ENCODE results near the gene CASZ1. TPM values are rescaled to one million over a fixed set of nuclear protein-coding genes. Genes with fewer than 3 reads are reported as not detected.

The CASZ1 gene
- total and polyA plus RNA-seq, 4 experiments from 2014 or later: 0.13 to 8.8 (median 4.7) TPM

- no peaks in the 10 kb centered on the region for H3K36me3 ChIP-seq (ENCODE audit: insufficient read depth, low read length)
- H3K4me1 Mint-ChIP-seq: no peaks in the 10 kb centered on the region
- peaks cover 0 to 1% of the 10 kb centered on the region in 2 donors for H3K27me3 Mint-ChIP-seq
- intact Hi-C loops (cut with micrococcal nuclease): no loop called here
- no peaks in the 10 kb centered on the region for H3K4me1 ChIP-seq (ENCODE audit: insufficient read depth, low read length)
- no peaks in the 10 kb centered on the region for H3K9me3 ChIP-seq (ENCODE audit: control insufficient read depth in 1 of 2, low read length in 2 of 2)
- peak in 1 of 5 donors; percentile 3 for DNase-seq
- no peaks in the 10 kb centered on the region for H3K36me3 Mint-ChIP-seq
- H3K27me3 ChIP-seq (ENCODE audit: insufficient read depth, low read length): no peaks in the 10 kb centered on the region
- no peak overlapping the region for H3K27ac ChIP-seq (ENCODE audit: low read depth, low read length)
- ChIA-PET CTCF (ENCODE audit: partially characterized antibody) (interaction anchor here (0.7 kb wide), 1 partner anchor 231 kb away, joined by 3 read pairs; no protein-coding TSS in a partner anchor), POLR2A (ENCODE audit: partially characterized antibody) (no interaction called here)
- no peak overlapping the region for H3K4me3 Mint-ChIP-seq
- H3K27ac Mint-ChIP-seq: no peak overlapping the region
- H3K4me3 ChIP-seq (ENCODE audit: low read length in 2 of 2): no peak overlapping the region
- H3K9me3 Mint-ChIP-seq: no peaks in the 10 kb centered on the region
These were observed 71.2 kb downstream of the CASZ1 start for GRCh38 chr1:10724948-10725847.

GRCh38 chr1:10724511-10724910 is 71.9 kb downstream of the CASZ1 start:
- POLR2A ChIA-PET (ENCODE audit: partially characterized antibody): no interaction called here
- CTCF ChIA-PET (ENCODE audit: partially characterized antibody): interaction anchor here (0.7 kb wide), 1 partner anchor 230 kb away, joined by 3 read pairs; no protein-coding TSS in a partner anchor
- no peaks in the 10 kb centered on the region for H3K36me3 Mint-ChIP-seq

GRCh38 chr1:10724052-10724494 is 72.4 kb downstream of the CASZ1 start:
- H3K9me3 ChIP-seq (ENCODE audit: control insufficient read depth in 1 of 2, low read length in 2 of 2): no peaks in the 10 kb centered on the region
- ChIA-PET CTCF (ENCODE audit: partially characterized antibody) (interaction anchor here (0.7 kb wide), 1 partner anchor 230 kb away, joined by 3 read pairs; no protein-coding TSS in a partner anchor), POLR2A (ENCODE audit: partially characterized antibody) (no interaction called here)
- Mint-ChIP-seq H3K27me3 (peaks cover 0 to 5% of the 10 kb centered on the region in 2 donors), H3K9me3 (no peaks in the 10 kb centered on the region), H3K27ac (no peak overlapping the region), H3K4me3 (no peak overlapping the region), H3K4me1 (no peaks in the 10 kb centered on the region), H3K36me3 (no peaks in the 10 kb centered on the region)
- no peak for DNase-seq
- H3K36me3 ChIP-seq (ENCODE audit: insufficient read depth, low read length): no peaks in the 10 kb centered on the region
- H3K27me3 ChIP-seq (ENCODE audit: insufficient read depth, low read length): no peaks in the 10 kb centered on the region
- H3K4me3 ChIP-seq (ENCODE audit: low read length in 2 of 2): no peak overlapping the region
- intact Hi-C loops (cut with micrococcal nuclease): no loop called here
- H3K4me1 ChIP-seq (ENCODE audit: insufficient read depth, low read length): no peaks in the 10 kb centered on the region
- H3K27ac ChIP-seq (ENCODE audit: low read depth, low read length): no peak overlapping the region

More at GRCh38 chr1:10724511-10724910, 71.9 kb downstream of the CASZ1 start:
- Histone ChIP-seq H3K36me3 (ENCODE audit: insufficient read depth, low read length) (no peaks in the 10 kb centered on the region), H3K27me3 (ENCODE audit: insufficient read depth, low read length) (no peaks in the 10 kb centered on the region), H3K4me1 (ENCODE audit: insufficient read depth, low read length) (no peaks in the 10 kb centered on the region), H3K9me3 (ENCODE audit: control insufficient read depth in 1 of 2, low read length in 2 of 2) (no peaks in the 10 kb centered on the region), H3K27ac (ENCODE audit: low read depth, low read length) (no peak overlapping the region), H3K4me3 (ENCODE audit: low read length in 2 of 2) (no peak overlapping the region)
- Mint-ChIP-seq H3K27ac (no peak overlapping the region), H3K27me3 (peaks cover 0 to 2% of the 10 kb centered on the region in 2 donors), H3K4me3 (no peak overlapping the region), H3K9me3 (no peaks in the 10 kb centered on the region), H3K4me1 (no peaks in the 10 kb centered on the region)
- intact Hi-C loops (cut with micrococcal nuclease): no loop called here
- no peak for DNase-seq

GRCh38 chr1:10723317-10723716 is 73.1 kb downstream of the CASZ1 start:
- intact Hi-C loops (cut with micrococcal nuclease): no loop called here
- Histone ChIP-seq H3K4me1 (ENCODE audit: insufficient read depth, low read length) (no peaks in the 10 kb centered on the region), H3K4me3 (ENCODE audit: low read length in 2 of 2) (no peak overlapping the region), H3K27ac (ENCODE audit: low read depth, low read length) (no peak overlapping the region), H3K36me3 (ENCODE audit: insufficient read depth, low read length) (no peaks in the 10 kb centered on the region), H3K9me3 (ENCODE audit: control insufficient read depth in 1 of 2, low read length in 2 of 2) (no peaks in the 10 kb centered on the region), H3K27me3 (ENCODE audit: insufficient read depth, low read length) (no peaks in the 10 kb centered on the region)
- no peaks in the 10 kb centered on the region for H3K9me3 Mint-ChIP-seq
- H3K4me3 Mint-ChIP-seq: no peak overlapping the region
- no peak for DNase-seq
- H3K27me3 Mint-ChIP-seq: peaks cover 0 to 5% of the 10 kb centered on the region in 2 donors
- POLR2A ChIA-PET (ENCODE audit: partially characterized antibody): no interaction called here
- H3K27ac Mint-ChIP-seq: no peak overlapping the region
- CTCF ChIA-PET (ENCODE audit: partially characterized antibody): no interaction called here
- H3K36me3 Mint-ChIP-seq: no peaks in the 10 kb centered on the region
- H3K4me1 Mint-ChIP-seq: no peaks in the 10 kb centered on the region

DNA sequence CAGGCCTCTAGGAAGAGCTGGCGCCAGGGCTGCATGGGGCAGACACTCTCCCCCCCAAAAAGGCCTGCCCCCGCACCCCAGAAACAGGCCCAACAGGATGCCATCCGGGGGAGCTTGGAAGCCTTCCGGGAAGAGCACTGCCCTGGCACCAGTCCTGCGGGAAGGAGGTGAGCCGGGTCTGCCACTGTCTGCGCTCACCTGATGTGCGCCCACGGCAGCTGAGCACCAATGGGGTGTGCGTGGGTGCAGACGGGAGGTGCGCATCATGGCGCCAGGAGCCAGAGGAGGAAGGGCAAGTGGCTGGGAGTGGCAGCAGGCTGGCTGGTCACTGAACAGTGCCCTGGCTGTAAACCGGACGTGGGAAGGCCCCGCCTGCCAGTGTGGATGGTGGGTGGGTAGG is 73.6 kb downstream of the CASZ1 start:
- intact Hi-C loops (cut with micrococcal nuclease): no loop called here

DNA sequence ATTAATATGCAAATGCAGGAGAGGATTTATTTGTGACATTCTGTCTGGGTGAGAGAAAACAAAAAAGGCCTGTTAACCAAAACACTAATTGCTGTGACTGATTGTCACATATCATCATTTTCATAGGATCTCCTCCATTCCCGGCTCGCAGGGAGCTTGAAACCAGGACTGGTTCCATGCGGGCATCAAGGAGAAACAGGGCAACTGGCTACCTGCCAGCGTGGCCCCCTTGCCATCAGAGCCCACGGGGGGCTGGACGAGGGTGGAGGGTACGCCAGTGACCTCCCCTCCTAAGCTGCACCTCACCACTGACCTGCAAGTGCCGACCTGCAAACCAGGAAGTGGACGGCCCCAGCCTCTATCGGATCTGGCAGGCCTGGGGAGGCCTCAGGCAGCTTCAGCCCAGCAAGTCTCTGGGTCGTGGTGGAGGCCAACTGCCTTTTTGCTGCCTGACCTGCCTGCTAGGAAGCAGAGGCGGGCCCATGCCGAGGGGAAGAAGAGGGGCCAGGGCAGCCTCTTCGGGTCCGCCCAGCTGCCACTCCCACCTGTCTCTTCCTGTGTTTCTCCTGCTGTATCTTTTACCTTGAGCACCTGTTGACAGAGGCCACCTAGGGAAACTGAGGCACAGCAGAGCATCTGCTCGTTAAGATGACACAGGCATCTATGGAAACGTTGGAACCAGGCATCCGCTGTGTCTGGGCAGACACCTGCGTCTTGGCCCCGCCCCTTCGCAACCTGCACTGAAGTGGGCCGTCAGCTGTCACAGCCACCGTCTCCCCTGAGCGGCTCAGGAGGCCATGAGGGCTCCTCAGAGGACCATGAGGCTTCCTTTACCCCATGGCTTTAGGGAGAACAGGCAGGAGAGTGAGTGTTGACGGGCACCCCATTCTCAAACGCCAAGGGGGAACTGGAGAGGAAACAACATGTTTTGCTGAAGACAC is 74.8 kb downstream of the CASZ1 start:
- peaks cover 0 to 5% of the 10 kb centered on the region in 2 donors for H3K27me3 Mint-ChIP-seq
- ChIA-PET POLR2A (ENCODE audit: partially characterized antibody) (no interaction called here), CTCF (ENCODE audit: partially characterized antibody) (no interaction called here)
- Histone ChIP-seq H3K4me1 (ENCODE audit: insufficient read depth, low read length) (no peaks in the 10 kb centered on the region), H3K27ac (ENCODE audit: low read depth, low read length) (no peak overlapping the region), H3K4me3 (ENCODE audit: low read length in 2 of 2) (no peak overlapping the region), H3K9me3 (ENCODE audit: control insufficient read depth in 1 of 2, low read length in 2 of 2) (no peaks in the 10 kb centered on the region), H3K27me3 (ENCODE audit: insufficient read depth, low read length) (no peaks in the 10 kb centered on the region), H3K36me3 (ENCODE audit: insufficient read depth, low read length) (no peaks in the 10 kb centered on the region)
- no peaks in the 10 kb centered on the region for H3K9me3 Mint-ChIP-seq
- no peak for DNase-seq
- no peak overlapping the region for H3K27ac Mint-ChIP-seq
- no peaks in the 10 kb centered on the region for H3K36me3 Mint-ChIP-seq
- H3K4me1 Mint-ChIP-seq: no peaks in the 10 kb centered on the region
- intact Hi-C loops (cut with micrococcal nuclease): no loop called here
- no peak overlapping the region for H3K4me3 Mint-ChIP-seq

More for the DNA sequence above, 73.6 kb downstream of the CASZ1 start:
- no peaks in the 10 kb centered on the region for H3K36me3 ChIP-seq (ENCODE audit: insufficient read depth, low read length)
- H3K36me3 Mint-ChIP-seq: no peaks in the 10 kb centered on the region
- no peak for DNase-seq
- H3K9me3 Mint-ChIP-seq: no peaks in the 10 kb centered on the region
- CTCF ChIA-PET (ENCODE audit: partially characterized antibody): no interaction called here
- H3K4me1 Mint-ChIP-seq: no peaks in the 10 kb centered on the region
- no peaks in the 10 kb centered on the region for H3K4me1 ChIP-seq (ENCODE audit: insufficient read depth, low read length)
- peaks cover 0 to 5% of the 10 kb centered on the region in 2 donors for H3K27me3 Mint-ChIP-seq
- no peak overlapping the region for H3K4me3 Mint-ChIP-seq
- no peak overlapping the region for H3K27ac Mint-ChIP-seq
- POLR2A ChIA-PET (ENCODE audit: partially characterized antibody): no interaction called here
- H3K27me3 ChIP-seq (ENCODE audit: insufficient read depth, low read length): no peaks in the 10 kb centered on the region
- H3K27ac ChIP-seq (ENCODE audit: low read depth, low read length): no peak overlapping the region
- no peaks in the 10 kb centered on the region for H3K9me3 ChIP-seq (ENCODE audit: control insufficient read depth in 1 of 2, low read length in 2 of 2)
- H3K4me3 ChIP-seq (ENCODE audit: low read length in 2 of 2): no peak overlapping the region

GRCh38 chr1:10720635-10721034 is 75.8 kb downstream of the CASZ1 start:
- Histone ChIP-seq H3K27ac (ENCODE audit: low read depth, low read length) (no peak overlapping the region), H3K4me1 (ENCODE audit: insufficient read depth, low read length) (no peaks in the 10 kb centered on the region), H3K27me3 (ENCODE audit: insufficient read depth, low read length) (no peaks in the 10 kb centered on the region), H3K4me3 (ENCODE audit: low read length in 2 of 2) (no peak overlapping the region), H3K36me3 (ENCODE audit: insufficient read depth, low read length) (no peaks in the 10 kb centered on the region), H3K9me3 (ENCODE audit: control insufficient read depth in 1 of 2, low read length in 2 of 2) (no peaks in the 10 kb centered on the region)
- CTCF ChIA-PET (ENCODE audit: partially characterized antibody): no interaction called here
- no peaks in the 10 kb centered on the region for H3K36me3 Mint-ChIP-seq
- POLR2A ChIA-PET (ENCODE audit: partially characterized antibody): no interaction called here
- H3K9me3 Mint-ChIP-seq: no peaks in the 10 kb centered on the region
- intact Hi-C loops (cut with micrococcal nuclease): no loop called here
- H3K27ac Mint-ChIP-seq: no peak overlapping the region
- no peak overlapping the region for H3K4me3 Mint-ChIP-seq
- peaks cover 0 to 4% (median 2%) of the 10 kb centered on the region in 4 donors for H3K4me1 Mint-ChIP-seq
- DNase-seq: no peak
- peaks cover 0 to 9% of the 10 kb centered on the region in 2 donors for H3K27me3 Mint-ChIP-seq
